Astrocyte (in vitro differentiated cells and primary cell): ENCODE measurements around the gene DIP2B. TPM values are rescaled to one million over a fixed set of nuclear protein-coding genes. Genes with fewer than 3 reads are reported as not detected.

ENCODE experiments used
- DNase-seq: peaks from one replicate; pipeline ENCODE4 v3.0.0-alpha.2; 2010; ENCODE audit warnings: low read depth
- FAIRE-seq: peaks from 2 replicates; lab custom pipeline; 2011; peaks lifted over from hg19 to GRCh38; lab: Jason Lieb, UNC
- H2AFZ ChIP-seq: 2 replicates; pipeline ENCODE4 v1.6.0; 2012; ENCODE audit warnings: low read depth, low read length, inconsistent platforms
- H3K27ac ChIP-seq: 2 replicates; pipeline ENCODE4 v1.5.1; 2011; ENCODE audit warnings: low read depth, low read length, inconsistent platforms
- H3K27me3 ChIP-seq: 2 replicates; pipeline ENCODE4 v1.6.0; 2011; ENCODE audit warnings: low read length, inconsistent platforms; ENCODE audit not compliant: insufficient read depth
- H3K36me3 ChIP-seq: 2 replicates; pipeline ENCODE4 v1.5.1; 2011; ENCODE audit warnings: low read length, inconsistent platforms; ENCODE audit not compliant: insufficient read depth
- H3K4me1 ChIP-seq: 2 replicates; pipeline ENCODE4 v1.5.1; 2011; ENCODE audit warnings: low read length, inconsistent platforms; ENCODE audit not compliant: insufficient read depth
- H3K4me2 ChIP-seq: 2 replicates; pipeline ENCODE4 v1.6.0; 2012; ENCODE audit warnings: low read length, inconsistent platforms
- H3K4me3 ChIP-seq: 2 replicates; pipeline ENCODE4 v1.5.1; 2011; ENCODE audit warnings: low read depth, mild to moderate bottlenecking, low read length, inconsistent platforms; ENCODE audit not compliant: insufficient read depth
- H3K79me2 ChIP-seq: 2 replicates; pipeline ENCODE4 v1.6.0; 2012; ENCODE audit warnings: mild to moderate bottlenecking, low read length, inconsistent platforms; ENCODE audit not compliant: insufficient read depth
- H3K9ac ChIP-seq: 2 replicates; pipeline ENCODE4 v1.6.0; 2012; ENCODE audit warnings: mild to moderate bottlenecking, low read length, inconsistent platforms
- H3K9me3 ChIP-seq: 2 replicates; pipeline ENCODE4 v1.5.1; 2012; ENCODE audit warnings: low read depth, mild to moderate bottlenecking, low read length, inconsistent platforms; ENCODE audit not compliant: insufficient read depth
- H4K20me1 ChIP-seq: 2 replicates; pipeline ENCODE4 v1.6.0; 2012; ENCODE audit warnings: low read length, inconsistent platforms; ENCODE audit not compliant: insufficient read depth
- H3K27ac Mint-ChIP-seq: one replicate; pipeline ENCODE4 v1.8.0; 2021; ENCODE audit warnings: mild to moderate bottlenecking, mixed read lengths; ENCODE audit not compliant: unreplicated experiment
- H3K27me3 Mint-ChIP-seq: one replicate; pipeline ENCODE4 v1.8.0; 2021; ENCODE audit warnings: low read depth, mixed read lengths; ENCODE audit not compliant: unreplicated experiment
- H3K36me3 Mint-ChIP-seq: one replicate; pipeline ENCODE4 v1.8.0; 2021; ENCODE audit warnings: low read depth, mixed read lengths; ENCODE audit not compliant: unreplicated experiment
- H3K4me1 Mint-ChIP-seq: one replicate; pipeline ENCODE4 v1.8.0; 2021; ENCODE audit warnings: low read depth, mixed read lengths; ENCODE audit not compliant: unreplicated experiment
- H3K4me3 Mint-ChIP-seq: one replicate; pipeline ENCODE4 v1.8.0; 2021; ENCODE audit warnings: mild to moderate bottlenecking, moderate library complexity, mixed read lengths; ENCODE audit not compliant: unreplicated experiment
- H3K9me3 Mint-ChIP-seq: one replicate; pipeline ENCODE4 v1.8.0; 2021; ENCODE audit warnings: mild to moderate bottlenecking, mixed read lengths; ENCODE audit not compliant: unreplicated experiment
- CTCF ChIP-seq: IDR thresholded peaks from 2 replicates; pipeline ENCODE4 v1.5.1; 2011; ENCODE audit warnings: low read depth, mild to moderate bottlenecking, inconsistent platforms, low read length, moderate library complexity; ENCODE audit not compliant: insufficient read depth
- EZH2 ChIP-seq: IDR thresholded peaks from 2 replicates; pipeline ENCODE4 v1.6.1; 2012; ENCODE audit warnings: mild to moderate bottlenecking, low read length, inconsistent platforms; ENCODE audit not compliant: insufficient read depth
- total RNA-seq: library from RNA; stranded (reverse); gene quantifications from 2 replicates; pipeline ENCODE4 v1.2.1, GENCODE V29; 2021

Gene DIP2B
- total RNA-seq, 1 donor from 2014 or later = 53.2 TPM

GRCh38 chr12:50609292-50609874 lies 104.6 kb downstream of the DIP2B start:
- Mint-ChIP-seq H3K4me1 (peaks cover 27% of the 10 kb centered on the region), H3K4me3 (no peak overlapping the region), H3K27ac (no peak overlapping the region), H3K9me3 (no peaks in the 10 kb centered on the region), H3K27me3 (no peaks in the 10 kb centered on the region), H3K36me3 (peaks cover 4% of the 10 kb centered on the region)
- Histone ChIP-seq H3K79me2 (peaks cover 61% of the 10 kb centered on the region), H3K4me1 (peaks cover 23% of the 10 kb centered on the region), H4K20me1 (no peaks in the 10 kb centered on the region), H3K4me3 (no peak overlapping the region), H3K9ac (no peak overlapping the region), H3K36me3 (no peaks in the 10 kb centered on the region), H2AFZ (no peak overlapping the region), H3K4me2 (no peak overlapping the region), H3K27me3 (no peaks in the 10 kb centered on the region), H3K9me3 (no peaks in the 10 kb centered on the region), H3K27ac (no peak overlapping the region)
- no peak for TF ChIP-seq CTCF
- no peak for TF ChIP-seq EZH2
- FAIRE-seq = no peak
- DNase-seq = no peak

DNA sequence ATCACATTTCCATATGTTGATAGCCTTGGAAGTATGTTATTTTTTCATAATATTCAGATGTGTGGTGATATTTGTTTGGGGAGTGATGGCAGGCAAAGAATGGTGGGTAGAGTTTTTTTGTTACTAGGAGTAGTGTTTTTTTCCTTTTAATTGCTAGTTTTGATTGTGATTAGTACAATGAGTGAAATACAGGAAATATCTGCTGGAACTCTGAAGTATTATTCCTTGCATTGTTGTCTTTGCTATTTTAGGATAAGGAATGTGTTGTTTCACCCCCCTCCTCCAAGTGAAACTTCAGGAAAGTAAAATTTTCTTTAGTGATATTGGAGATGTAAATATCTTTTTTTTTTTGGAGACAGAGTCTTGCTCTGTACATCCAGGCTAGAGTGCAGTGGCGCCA lies 105.4 kb downstream of the DIP2B start:
- no peak overlapping the region for H3K27ac ChIP-seq
- H3K79me2 ChIP-seq = peaks cover 54% of the 10 kb centered on the region
- Mint-ChIP-seq H3K4me3 (no peak overlapping the region), H3K9me3 (no peaks in the 10 kb centered on the region), H3K36me3 (peaks cover 4% of the 10 kb centered on the region), H3K4me1 (peaks cover 27% of the 10 kb centered on the region), H3K27ac (no peak overlapping the region), H3K27me3 (no peaks in the 10 kb centered on the region)
- no peaks in the 10 kb centered on the region for H3K9me3 ChIP-seq
- peaks cover 28% of the 10 kb centered on the region for H3K4me1 ChIP-seq
- H3K36me3 ChIP-seq = no peaks in the 10 kb centered on the region
- no peak overlapping the region for H2AFZ ChIP-seq
- TF ChIP-seq EZH2 (no peak), CTCF (no peak)
- no peak for FAIRE-seq
- no peak overlapping the region for H3K4me3 ChIP-seq
- DNase-seq = no peak
- no peak overlapping the region for H3K9ac ChIP-seq
- no peaks in the 10 kb centered on the region for H3K27me3 ChIP-seq
- no peaks in the 10 kb centered on the region for H4K20me1 ChIP-seq
- peak overlapping the region; percentile 33 for H3K4me2 ChIP-seq

- Mint-ChIP-seq H3K27ac (peak overlapping the region; percentile 81), H3K4me1 (peaks cover 27% of the 10 kb centered on the region), H3K9me3 (no peaks in the 10 kb centered on the region), H3K4me3 (no peak overlapping the region), H3K27me3 (no peaks in the 10 kb centered on the region), H3K36me3 (peaks cover 2% of the 10 kb centered on the region)
- peaks cover 45% of the 10 kb centered on the region for H3K79me2 ChIP-seq
- no peaks in the 10 kb centered on the region for H4K20me1 ChIP-seq
- no peak for TF ChIP-seq CTCF
- TF ChIP-seq EZH2 = no peak
- no peak overlapping the region for H3K27ac ChIP-seq
- no peak overlapping the region for H3K4me3 ChIP-seq
- H3K4me1 ChIP-seq = peaks cover 35% of the 10 kb centered on the region
- H3K36me3 ChIP-seq = no peaks in the 10 kb centered on the region
- no peaks in the 10 kb centered on the region for H3K9me3 ChIP-seq
- no peak overlapping the region for H3K9ac ChIP-seq
- DNase-seq (no peak), FAIRE-seq (no peak)
- H2AFZ ChIP-seq = no peak overlapping the region
- H3K4me2 ChIP-seq = no peak overlapping the region
- H3K27me3 ChIP-seq = no peaks in the 10 kb centered on the region
These were observed 106.4 kb downstream of the DIP2B start for GRCh38 chr12:50611021-50611744.
